ENCODE data around the gene STX7.

Gene STX7

GRCh38 chr6:132412656-132413498 lies 100.0 kb downstream of the STX7 start:
- Histone ChIP-seq H3K27me3 (replicated peaks) (no peaks in the 10 kb centered on the region), H3K4me3 (ENCODE audit: low read depth, low read length) (no peak overlapping the region), H3K27ac (peak overlapping the region; percentile 30), H3K36me3 (replicated peaks) (no peaks in the 10 kb centered on the region)
- in situ Hi-C loops (cut with HindIII; ENCODE audit: low pct_ligation_motif_present, low sequenced_read_pairs): no loop called here
- peak; percentile 38 for DNase-seq
- TF ChIP-seq CTCF (IDR thresholded peaks at IDR 0.05; ENCODE audit: low read depth, low read length, missing control alignments): no peak

- Histone ChIP-seq H3K27me3 (replicated peaks) (no peaks in the 10 kb centered on the region), H3K4me3 (ENCODE audit: low read depth, low read length) (no peak overlapping the region), H3K27ac (no peak overlapping the region), H3K36me3 (replicated peaks) (no peaks in the 10 kb centered on the region)
- no peak for TF ChIP-seq CTCF (IDR thresholded peaks at IDR 0.05; ENCODE audit: low read depth, low read length, missing control alignments)
- no peak for DNase-seq
- in situ Hi-C loops (cut with HindIII; ENCODE audit: low pct_ligation_motif_present, low sequenced_read_pairs): no loop called here
Measured at GRCh38 chr6:132411296-132411695, 101.6 kb downstream of the STX7 start.

- Histone ChIP-seq H3K27me3 (replicated peaks) (no peaks in the 10 kb centered on the region), H3K27ac (no peak overlapping the region), H3K4me3 (ENCODE audit: low read depth, low read length) (no peak overlapping the region), H3K36me3 (replicated peaks) (no peaks in the 10 kb centered on the region)
- in situ Hi-C loops (cut with HindIII; ENCODE audit: low pct_ligation_motif_present, low sequenced_read_pairs): no loop called here
- no peak for TF ChIP-seq CTCF (IDR thresholded peaks at IDR 0.05; ENCODE audit: low read depth, low read length, missing control alignments)
- DNase-seq: no peak
Measured at GRCh38 chr6:132410830-132411229, 102.1 kb downstream of the STX7 start.

- DNase-seq: no peak
- Histone ChIP-seq H3K4me3 (ENCODE audit: low read depth, low read length) (no peak overlapping the region), H3K36me3 (replicated peaks) (no peaks in the 10 kb centered on the region), H3K27me3 (replicated peaks) (no peaks in the 10 kb centered on the region), H3K27ac (peak overlapping the region; percentile 24)
- no peak for TF ChIP-seq CTCF (IDR thresholded peaks at IDR 0.05; ENCODE audit: low read depth, low read length, missing control alignments)
- in situ Hi-C loops (cut with HindIII; ENCODE audit: low pct_ligation_motif_present, low sequenced_read_pairs): no loop called here
Measured at GRCh38 chr6:132405143-132405915, 107.6 kb downstream of the STX7 start.

GRCh38 chr6:132404736-132405135 lies 108.2 kb downstream of the STX7 start:
- no peak for TF ChIP-seq CTCF (IDR thresholded peaks at IDR 0.05; ENCODE audit: low read depth, low read length, missing control alignments)
- peak; percentile 43 for DNase-seq
- no peak overlapping the region for H3K4me3 ChIP-seq (ENCODE audit: low read depth, low read length)
- H3K27me3 ChIP-seq (replicated peaks): no peaks in the 10 kb centered on the region
- in situ Hi-C loops (cut with HindIII; ENCODE audit: low pct_ligation_motif_present, low sequenced_read_pairs): no loop called here
- H3K27ac ChIP-seq: peak overlapping the region; percentile 24
- H3K36me3 ChIP-seq (replicated peaks): no peaks in the 10 kb centered on the region

All from brain microvascular endothelial cell (primary cell).